HepG2 (cell line): Measurements from ENCODE around the gene ZSCAN1. TPM values are rescaled to one million over a fixed set of nuclear protein-coding genes. Genes with fewer than 3 reads are reported as not detected.

Source experiments
- ARID2 ChIP-seq: sonication (generic); formaldehyde crosslinking; IDR thresholded peaks from 2 replicates; pipeline ENCODE4 v1.8.1; 2022; ENCODE audit warnings: mild to moderate bottlenecking, missing genetic modification reagents, borderline replicate concordance
- ATF7-NPFF ChIP-seq: sonication (generic); formaldehyde crosslinking; IDR thresholded peaks from 2 replicates; pipeline ENCODE4 v1.8.1; 2023; ENCODE audit warnings: mild to moderate bottlenecking, low read depth, missing genetic modification reagents, moderate library complexity
- BRCA1 ChIP-seq: sonication (generic); formaldehyde crosslinking; IDR thresholded peaks from 2 replicates; pipeline ENCODE4 v1.4.0; 2020; ENCODE audit warnings: missing genetic modification reagents
- BRD4 ChIP-seq: sonication (generic); formaldehyde crosslinking; IDR thresholded peaks from 2 replicates; pipeline ENCODE4 v1.4.0; 2020; ENCODE audit warnings: missing genetic modification reagents
- CSRNP1 ChIP-seq: sonication (generic); formaldehyde crosslinking; IDR thresholded peaks from 2 replicates; pipeline ENCODE4 v1.8.1; 2023; ENCODE audit warnings: mild to moderate bottlenecking, missing genetic modification reagents
- FOXC1 ChIP-seq: sonication (generic); formaldehyde crosslinking; IDR thresholded peaks from 2 replicates; pipeline ENCODE4 v1.8.0; 2022; ENCODE audit warnings: mild to moderate bottlenecking, missing genetic modification reagents, borderline replicate concordance
- GABPA ChIP-seq, 2 experiments: IDR thresholded peaks; 2 replicates each; pipeline ENCODE4 v1.6.1; 2011 to 2016; ENCODE audit warnings: low read depth in 2 of 2, low read length in 1 of 2, missing biosample characterization in 1 of 2, missing genetic modification characterization in 1 of 2
- GABPB1 ChIP-seq: IDR thresholded peaks from 2 replicates; pipeline ENCODE4 v1.6.1; 2016; ENCODE audit warnings: mild to moderate bottlenecking, missing genetic modification reagents, moderate library complexity, missing compliant biosample characterization
- GZF1 ChIP-seq: sonication (generic); formaldehyde crosslinking; IDR thresholded peaks from 2 replicates; pipeline ENCODE4 v1.5.1; 2020; ENCODE audit warnings: mild to moderate bottlenecking, missing genetic modification reagents
- IRF2 ChIP-seq: IDR thresholded peaks from 2 replicates; pipeline ENCODE4 v1.6.1; 2018; ENCODE audit warnings: missing genetic modification reagents, missing compliant biosample characterization
- KMT2B ChIP-seq: IDR thresholded peaks from 2 replicates; pipeline ENCODE4 v1.6.1; 2016; ENCODE audit warnings: missing genetic modification reagents, missing compliant biosample characterization
- MAF1 ChIP-seq: sonication (generic); formaldehyde crosslinking; IDR thresholded peaks from 2 replicates; pipeline ENCODE4 v1.5.0; 2020; ENCODE audit warnings: missing genetic modification reagents, borderline replicate concordance
- THAP11 ChIP-seq: IDR thresholded peaks from 2 replicates; pipeline ENCODE4 v1.6.1; 2016; ENCODE audit warnings: missing biosample characterization, missing genetic modification reagents
- THYN1 ChIP-seq: sonication (generic); formaldehyde crosslinking; IDR thresholded peaks from 2 replicates; pipeline ENCODE4 v1.8.1; 2023; ENCODE audit warnings: low read depth, mild to moderate bottlenecking, moderate library complexity, missing genetic modification reagents, borderline replicate concordance
- ZNF225 ChIP-seq: sonication (generic); formaldehyde crosslinking; IDR thresholded peaks from 2 replicates; pipeline ENCODE4 v1.4.0; 2020; ENCODE audit warnings: mild to moderate bottlenecking, missing genetic modification reagents
- ZNF546 ChIP-seq: sonication (generic); formaldehyde crosslinking; conservative IDR thresholded peaks from 2 replicates; pipeline ENCODE4 v1.8.1; 2023; ENCODE audit warnings: mild to moderate bottlenecking, missing genetic modification reagents
- ZNF687 ChIP-seq: sonication (generic); formaldehyde crosslinking; IDR thresholded peaks from 2 replicates; pipeline ENCODE4 v1.5.1; 2020; ENCODE audit warnings: mild to moderate bottlenecking, missing genetic modification reagents, moderate library complexity
- polyA plus RNA-seq, 8 experiments: library from polyadenylated mRNA; depleted of rRNA in 3 of 8; stranded (reverse) in 7 of 8; unstranded in 1 of 8; fragments of >200 nt; fragmentation: Illumina TruSeq in 4 of 8; extraction: Trizol in 4 of 8; gene quantifications; 2 replicates each; pipeline versions ENCODE4 v1.2.1 to v1.2.3, GENCODE V29; 2011 to 2016; ENCODE audit warnings: low read depth in 4 of 8, missing spikeins in 1 of 8, mixed read lengths in 1 of 8; ENCODE audit not compliant: insufficient read depth in 1 of 8
- total RNA-seq, 5 experiments: library from RNA; depleted of rRNA; stranded (reverse); fragments of >200 nt; fragmentation: Illumina TruSeq; extraction: Trizol; gene quantifications; 2 replicates each; pipeline ENCODE4 v1.2.3, GENCODE V29; 2016; ENCODE audit warnings: low read depth in 1 of 5
- TF ChIP-seq, protein P1 (sequence below): sonication (generic); formaldehyde crosslinking; IDR thresholded peaks from 2 replicates; pipeline ENCODE4 v1.5.1; 2020; ENCODE audit warnings: missing genetic modification reagents, mild to moderate bottlenecking, borderline replicate concordance

ZSCAN1 gene
- total and polyA plus RNA-seq, 2 of the 13 experiments (the other 11 are each of a cell fraction or from before 2014, with no cell fraction given), result not detected

DNA sequence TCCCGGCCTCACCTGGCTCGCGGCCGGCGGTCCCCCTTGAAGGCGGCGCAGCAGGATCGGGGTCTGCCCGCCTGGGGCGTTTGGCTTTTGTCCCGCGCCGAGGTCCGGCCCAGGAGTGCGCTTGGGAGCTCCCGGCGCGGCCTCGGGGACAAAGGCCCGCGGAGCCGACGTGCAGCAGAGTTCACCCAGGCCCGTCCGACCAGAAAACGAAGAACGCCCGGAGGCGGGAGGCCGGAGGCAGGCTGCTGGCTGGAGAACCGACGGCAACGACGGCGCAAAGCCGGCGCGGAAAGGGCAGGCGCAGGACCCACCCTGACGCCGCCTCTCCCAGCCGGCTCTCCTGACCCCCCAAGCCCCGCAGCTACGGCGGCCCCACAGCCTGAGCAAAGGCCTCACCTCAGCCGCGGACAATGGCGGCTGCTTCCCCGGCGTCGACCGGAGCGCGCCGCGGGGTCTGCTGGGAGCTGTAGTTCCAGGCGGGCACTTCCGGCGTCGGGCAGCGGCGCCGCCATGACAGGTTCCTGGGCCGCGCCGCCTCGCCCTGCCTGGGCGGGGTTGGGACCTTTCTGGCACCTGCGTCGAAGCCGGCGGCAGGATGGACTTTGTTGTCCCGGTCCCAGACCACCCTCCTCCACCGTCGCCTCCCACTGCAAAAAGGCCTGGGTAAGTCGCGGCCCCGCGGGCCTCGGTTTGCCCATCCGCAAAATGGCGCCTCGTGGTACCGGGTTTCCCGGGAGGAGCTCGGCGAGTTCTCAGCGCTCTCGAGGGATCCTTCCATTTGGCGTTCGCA lies 31.2 kb upstream of the ZSCAN1 start, which contains the start of gene ZNF606 (continued):
- TF ChIP-seq THYN1 (no peak), GABPB1 (CRISPR knock-in tag) (peak; percentile 99), ATF7-NPFF (CRISPR knock-in tag) (peak; percentile 58; the same call in 1 of the 2 replicates), FOXC1 (CRISPR knock-in tag) (peak; percentile 82), MAF1 (CRISPR knock-in tag) (peak; percentile 46; the same call in 1 of the 2 replicates), GABPA (IDR thresholded peaks at IDR 0.05; ENCODE audit: low read depth, low read length) (peak; percentile 87), GABPA (CRISPR knock-in tag; IDR thresholded peaks at IDR 0.05; ENCODE audit: low read depth) (peak; percentile 90), ZNF225 (CRISPR knock-in tag) (peak; percentile 57; the same call in 1 of the 2 replicates), CSRNP1 (CRISPR knock-in tag) (peak; percentile 70; the same call in 1 of the 2 replicates), ZNF546 (peak; percentile 84; the same call in 1 of the 2 replicates), ARID2 (CRISPR knock-in tag) (0 out of 2 replicates have a peak, but pooled peaks have one; percentile 44), THAP11 (CRISPR knock-in tag) (peak; percentile 100), ZNF687 (peak; percentile 93), BRD4 (CRISPR knock-in tag) (peak; percentile 85), IRF2 (peak; percentile 95), BRCA1 (CRISPR knock-in tag) (peak; percentile 84; the same call in 1 of the 2 replicates), GZF1 (CRISPR knock-in tag) (peak; percentile 60; the same call in 1 of the 2 replicates), KMT2B (CRISPR knock-in tag) (peak; percentile 93)
- TF ChIP-seq, protein P1, sequence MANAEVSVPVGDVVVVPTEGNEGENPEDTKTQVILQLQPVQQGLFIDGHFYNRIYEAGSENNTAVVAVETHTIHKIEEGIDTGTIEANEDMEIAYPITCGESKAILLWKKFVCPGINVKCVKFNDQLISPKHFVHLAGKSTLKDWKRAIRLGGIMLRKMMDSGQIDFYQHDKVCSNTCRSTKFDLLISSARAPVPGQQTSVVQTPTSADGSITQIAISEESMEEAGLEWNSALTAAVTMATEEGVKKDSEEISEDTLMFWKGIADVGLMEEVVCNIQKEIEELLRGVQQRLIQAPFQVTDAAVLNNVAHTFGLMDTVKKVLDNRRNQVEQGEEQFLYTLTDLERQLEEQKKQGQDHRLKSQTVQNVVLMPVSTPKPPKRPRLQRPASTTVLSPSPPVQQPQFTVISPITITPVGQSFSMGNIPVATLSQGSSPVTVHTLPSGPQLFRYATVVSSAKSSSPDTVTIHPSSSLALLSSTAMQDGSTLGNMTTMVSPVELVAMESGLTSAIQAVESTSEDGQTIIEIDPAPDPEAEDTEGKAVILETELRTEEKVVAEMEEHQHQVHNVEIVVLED (CRISPR knock-in tag), result peak; percentile 97
